K562 (cell line): ENCODE data around the gene SCPEP1. TPM values are rescaled to one million over a fixed set of nuclear protein-coding genes. Genes with fewer than 3 reads are reported as not detected.

Source experiments
- CHD1 ChIP-seq: fragments of 200-600 bp; sonication (generic); IDR thresholded peaks from one replicate; pipeline ENCODE4 v1.6.1; 2012; ENCODE audit warnings: mild to moderate bottlenecking, moderate library complexity, low read length, inconsistent platforms
- EP300 ChIP-seq: IDR thresholded peaks from 2 replicates; pipeline ENCODE4 v1.6.1; 2012; ENCODE audit warnings: low read length, improper control_type of control experiment
- GABPA ChIP-seq: fragments of 200-800 bp; sonication (Bioruptor generic); conservative IDR thresholded peaks from 2 replicates; pipeline ENCODE4 v1.6.1; 2016; ENCODE audit warnings: low read depth, missing genetic modification characterization, missing compliant biosample characterization
- GTF2E2 ChIP-seq: fragments of 200-800 bp; sonication (Bioruptor generic); IDR thresholded peaks from 2 replicates; pipeline ENCODE4 v1.6.1; 2016; ENCODE audit warnings: missing genetic modification characterization, missing compliant biosample characterization
- KAT8 ChIP-seq: fragments of 450-650 bp; IDR thresholded peaks from 2 replicates; pipeline ENCODE4 v1.6.1; 2016; ENCODE audit warnings: low read depth, mild to moderate bottlenecking
- KLF1 ChIP-seq: fragments of 450-650 bp; IDR thresholded peaks from 2 replicates; pipeline ENCODE4 v1.6.1; 2016; ENCODE audit warnings: missing genetic modification characterization, missing compliant biosample characterization
- L3MBTL2 ChIP-seq: fragments of 450-650 bp; IDR thresholded peaks from 2 replicates; pipeline ENCODE4 v1.6.1; 2016; ENCODE audit warnings: mild to moderate bottlenecking, moderate library complexity
- LCOR ChIP-seq: sonication (generic); formaldehyde crosslinking; IDR thresholded peaks from 2 replicates; pipeline ENCODE4 v1.8.0; 2022; ENCODE audit warnings: mild to moderate bottlenecking, missing genetic modification reagents
- MCM3 ChIP-seq: fragments of 450-650 bp; IDR thresholded peaks from 2 replicates; pipeline ENCODE4 v1.6.1; 2016
- PML ChIP-seq: IDR thresholded peaks from 2 replicates; pipeline ENCODE4 v1.6.1; 2012; ENCODE audit warnings: low read length, inconsistent platforms
- RBM22 ChIP-seq: fragments of 200-400 bp; formaldehyde crosslinking; IDR thresholded peaks from 2 replicates; pipeline ENCODE4 v1.6.1; 2018; ENCODE audit warnings: low read length, low read depth; ENCODE audit not compliant: poor library complexity, severe bottlenecking
- SOX6 ChIP-seq: fragments of 450-650 bp; IDR thresholded peaks from 2 replicates; pipeline ENCODE4 v1.6.1; 2014; ENCODE audit warnings: mild to moderate bottlenecking
- TAF7 ChIP-seq: fragments of 450-650 bp; IDR thresholded peaks from 2 replicates; pipeline ENCODE4 v1.6.1; 2016; ENCODE audit warnings: missing genetic modification characterization, missing compliant biosample characterization
- ZNF124 ChIP-seq: sonication (generic); formaldehyde crosslinking; IDR thresholded peaks from 2 replicates; pipeline ENCODE4 v1.8.1; 2022; ENCODE audit warnings: missing genetic modification reagents
- ZNF3 ChIP-seq: fragments of 250-450 bp; sonication (Bioruptor Pico); IDR thresholded peaks from 2 replicates; pipeline ENCODE4 v1.5.0; 2021; ENCODE audit warnings: mild to moderate bottlenecking, moderate library complexity
- polyA plus RNA-seq, 8 experiments: library from polyadenylated mRNA; depleted of rRNA in 4 of 8; stranded (reverse) in 5 of 8; unstranded in 3 of 8; fragments of >200 nt; fragmentation: Nextera tagmentation in 2 of 8; fragmentation: Illumina TruSeq in 1 of 8; extraction: Ambion mirVana in 2 of 8; extraction: Trizol in 1 of 8; gene quantifications; 2 replicates each; pipeline versions ENCODE4 v1.2.1 to v1.2.3, GENCODE V29; 2011 to 2014; ENCODE audit warnings: inconsistent platforms in 1 of 8, missing spikeins in 1 of 8
- total RNA-seq, 7 experiments: library from RNA; depleted of rRNA in 6 of 7; stranded (reverse); fragments of >200 nt in 6 of 7; fragmentation: Illumina TruSeq in 2 of 7; extraction: Trizol in 2 of 7; gene quantifications; 2 replicates each; pipeline versions ENCODE4 v1.2.1 to v1.2.3, GENCODE V29; 2011 to 2021; ENCODE audit warnings: low replicate concordance in 1 of 7
- TF ChIP-seq, protein P1 (sequence below): IDR thresholded peaks from 2 replicates; pipeline ENCODE4 v1.6.1; 2012; ENCODE audit warnings: low read depth, low read length, improper control_type of control experiment, borderline replicate concordance
- TF ChIP-seq, protein P2 (sequence below): fragments of 450-650 bp; IDR thresholded peaks from 2 replicates; pipeline ENCODE4 v1.7.1; 2018; ENCODE audit warnings: mild to moderate bottlenecking, low read depth; ENCODE audit not compliant: partially characterized antibody
- TF ChIP-seq, protein P3 (sequence below): sonication (generic); formaldehyde crosslinking; IDR thresholded peaks from 2 replicates; pipeline ENCODE4 v1.8.1; 2023; ENCODE audit warnings: mild to moderate bottlenecking, missing genetic modification reagents, moderate library complexity

The SCPEP1 gene
- total and polyA plus RNA-seq, 9 of the 15 experiments (the other 6 are each of a cell fraction or from before 2014, with no cell fraction given) = 5.1 to 14.8 (median 7.2) TPM

DNA sequence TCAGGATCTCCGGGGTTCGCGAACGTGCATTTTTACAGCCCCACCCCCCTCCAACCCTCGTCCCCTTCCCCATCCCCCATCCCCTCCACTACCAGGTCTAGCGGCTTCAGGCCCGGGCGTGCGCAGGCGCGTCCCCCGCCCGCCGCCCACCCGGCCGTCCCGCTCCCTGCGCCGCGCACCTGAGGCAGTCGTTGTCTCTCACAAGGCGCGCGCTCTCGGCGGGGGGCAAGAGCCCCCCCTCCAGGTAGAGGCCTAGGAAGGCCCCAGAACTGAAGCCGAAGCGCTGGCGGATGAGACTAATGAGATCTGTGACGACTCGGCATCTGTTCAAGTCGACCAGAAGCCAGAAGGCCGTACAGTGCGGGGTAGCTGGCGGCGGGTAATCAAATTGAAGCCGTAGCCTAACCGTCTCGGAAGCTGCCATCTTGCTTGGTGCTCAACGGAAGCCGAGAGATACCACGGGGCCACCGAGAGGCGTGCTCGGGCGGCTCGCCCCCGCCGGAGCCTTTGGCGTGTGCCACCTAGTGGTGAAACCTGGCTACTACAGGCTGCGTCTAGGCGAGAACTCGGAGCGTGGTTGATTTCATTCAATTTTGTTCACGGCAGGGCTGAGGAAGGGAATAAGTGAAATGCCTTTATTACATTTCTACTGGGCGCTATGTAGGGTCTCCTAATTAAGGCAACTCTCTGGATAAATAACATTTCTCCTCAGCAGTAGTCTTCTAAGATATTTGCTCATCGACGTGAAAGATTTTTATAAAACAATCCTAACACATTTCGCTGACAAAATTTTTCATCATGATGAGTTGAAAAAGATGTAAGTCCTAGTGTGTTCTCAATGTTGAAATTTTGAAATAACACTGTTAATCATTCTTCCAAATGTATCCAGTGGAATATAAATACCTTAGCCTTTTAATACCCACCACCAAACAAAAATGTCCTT is 17.1 kb upstream of the SCPEP1 start, which contains the start of gene COIL (continued):
- TF ChIP-seq, protein P1, sequence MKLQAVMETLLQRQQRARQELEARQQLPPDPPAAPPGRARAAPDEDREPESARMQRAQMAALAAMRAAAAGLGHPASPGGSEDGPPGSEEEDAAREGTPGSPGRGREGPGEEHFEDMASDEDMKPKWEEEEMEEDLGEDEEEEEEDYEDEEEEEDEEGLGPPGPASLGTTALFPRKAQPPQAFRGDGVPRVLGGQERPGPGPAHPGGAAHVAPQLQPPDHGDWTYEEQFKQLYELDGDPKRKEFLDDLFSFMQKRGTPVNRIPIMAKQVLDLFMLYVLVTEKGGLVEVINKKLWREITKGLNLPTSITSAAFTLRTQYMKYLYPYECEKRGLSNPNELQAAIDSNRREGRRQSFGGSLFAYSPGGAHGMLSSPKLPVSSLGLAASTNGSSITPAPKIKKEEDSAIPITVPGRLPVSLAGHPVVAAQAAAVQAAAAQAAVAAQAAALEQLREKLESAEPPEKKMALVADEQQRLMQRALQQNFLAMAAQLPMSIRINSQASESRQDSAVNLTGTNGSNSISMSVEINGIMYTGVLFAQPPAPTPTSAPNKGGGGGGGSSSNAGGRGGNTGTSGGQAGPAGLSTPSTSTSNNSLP = no peak
- TF ChIP-seq, protein P2, sequence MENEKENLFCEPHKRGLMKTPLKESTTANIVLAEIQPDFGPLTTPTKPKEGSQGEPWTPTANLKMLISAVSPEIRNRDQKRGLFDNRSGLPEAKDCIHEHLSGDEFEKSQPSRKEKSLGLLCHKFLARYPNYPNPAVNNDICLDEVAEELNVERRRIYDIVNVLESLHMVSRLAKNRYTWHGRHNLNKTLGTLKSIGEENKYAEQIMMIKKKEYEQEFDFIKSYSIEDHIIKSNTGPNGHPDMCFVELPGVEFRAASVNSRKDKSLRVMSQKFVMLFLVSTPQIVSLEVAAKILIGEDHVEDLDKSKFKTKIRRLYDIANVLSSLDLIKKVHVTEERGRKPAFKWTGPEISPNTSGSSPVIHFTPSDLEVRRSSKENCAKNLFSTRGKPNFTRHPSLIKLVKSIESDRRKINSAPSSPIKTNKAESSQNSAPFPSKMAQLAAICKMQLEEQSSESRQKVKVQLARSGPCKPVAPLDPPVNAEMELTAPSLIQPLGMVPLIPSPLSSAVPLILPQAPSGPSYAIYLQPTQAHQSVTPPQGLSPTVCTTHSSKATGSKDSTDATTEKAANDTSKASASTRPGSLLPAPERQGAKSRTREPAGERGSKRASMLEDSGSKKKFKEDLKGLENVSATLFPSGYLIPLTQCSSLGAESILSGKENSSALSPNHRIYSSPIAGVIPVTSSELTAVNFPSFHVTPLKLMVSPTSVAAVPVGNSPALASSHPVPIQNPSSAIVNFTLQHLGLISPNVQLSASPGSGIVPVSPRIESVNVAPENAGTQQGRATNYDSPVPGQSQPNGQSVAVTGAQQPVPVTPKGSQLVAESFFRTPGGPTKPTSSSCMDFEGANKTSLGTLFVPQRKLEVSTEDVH = peak; percentile 58
- TF ChIP-seq GTF2E2 (tag) = peak; percentile 76; the same call in 1 of the 2 replicates
- peak; percentile 64 for TF ChIP-seq SOX6
- no peak; the same call in 1 of the 2 replicates for TF ChIP-seq EP300
- TF ChIP-seq RBM22 = no peak
- no peak for TF ChIP-seq ZNF3 (CRISPR knock-in tag)
- TF ChIP-seq PML = peak; percentile 53; the same call in 1 of the 2 replicates
- TF ChIP-seq TAF7 (tag) = peak; percentile 69; the same call in 1 of the 2 replicates
- peak; percentile 85 for TF ChIP-seq L3MBTL2
- no peak for TF ChIP-seq CHD1
- TF ChIP-seq, protein P3, sequence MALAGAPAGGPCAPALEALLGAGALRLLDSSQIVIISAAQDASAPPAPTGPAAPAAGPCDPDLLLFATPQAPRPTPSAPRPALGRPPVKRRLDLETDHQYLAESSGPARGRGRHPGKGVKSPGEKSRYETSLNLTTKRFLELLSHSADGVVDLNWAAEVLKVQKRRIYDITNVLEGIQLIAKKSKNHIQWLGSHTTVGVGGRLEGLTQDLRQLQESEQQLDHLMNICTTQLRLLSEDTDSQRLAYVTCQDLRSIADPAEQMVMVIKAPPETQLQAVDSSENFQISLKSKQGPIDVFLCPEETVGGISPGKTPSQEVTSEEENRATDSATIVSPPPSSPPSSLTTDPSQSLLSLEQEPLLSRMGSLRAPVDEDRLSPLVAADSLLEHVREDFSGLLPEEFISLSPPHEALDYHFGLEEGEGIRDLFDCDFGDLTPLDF (CRISPR knock-in tag) = peak; percentile 61; the same call in 1 of the 2 replicates
- no peak for TF ChIP-seq KLF1 (tag)
- peak; percentile 54; the same call in 1 of the 2 replicates for TF ChIP-seq GABPA (tag)
- TF ChIP-seq MCM3 = no peak
- TF ChIP-seq KAT8 = no peak
- TF ChIP-seq ZNF124 (CRISPR knock-in tag) = no peak
- peak; percentile 94 for TF ChIP-seq LCOR (CRISPR knock-in tag)
